Skeletal muscle tissue (tissue), 4 donors: ENCODE measurements around the gene DNTT. TPM values are rescaled to one million over a fixed set of nuclear protein-coding genes. Genes with fewer than 3 reads are reported as not detected.

Experiments
- H3K27ac ChIP-seq: one replicate; pipeline ENCODE4 v1.7.0; 2013; ENCODE audit warnings: mild to moderate bottlenecking, low read depth, low read length, inconsistent platforms
- H3K27me3 ChIP-seq, 3 donors: one replicate each; pipeline ENCODE4 v1.7.0; 2013; ENCODE audit warnings: low read length in 3 of 3; ENCODE audit not compliant: control insufficient read depth in 3 of 3, insufficient read depth in 3 of 3
- H3K36me3 ChIP-seq, 3 donors: one replicate each; pipeline ENCODE4 v1.7.0; 2013; ENCODE audit warnings: low read length in 3 of 3; ENCODE audit not compliant: control insufficient read depth in 3 of 3, insufficient read depth in 3 of 3
- H3K4me1 ChIP-seq, 3 donors: one replicate each; pipeline ENCODE4 v1.7.0; 2013; ENCODE audit warnings: low read length in 3 of 3, mild to moderate bottlenecking in 3 of 3; ENCODE audit not compliant: control insufficient read depth in 3 of 3, insufficient read depth in 3 of 3
- H3K4me3 ChIP-seq, 3 donors: one replicate each; pipeline ENCODE4 v1.7.0; 2013; ENCODE audit warnings: low read length in 3 of 3
- H3K9ac ChIP-seq, 3 donors: one replicate each; pipeline ENCODE4 v1.7.0; 2013; ENCODE audit warnings: low read length in 3 of 3, mild to moderate bottlenecking in 3 of 3, moderate library complexity in 2 of 3, low read depth in 1 of 3
- H3K9me3 ChIP-seq, 3 donors: one replicate each; pipeline ENCODE4 v1.7.0; 2013; ENCODE audit warnings: low read length in 3 of 3; ENCODE audit not compliant: control insufficient read depth in 3 of 3
- total RNA-seq: library from RNA; depleted of rRNA; stranded (reverse); fragments of >200 nt; gene quantifications from one replicate; pipeline ENCODE4 v1.2.3, GENCODE V29; 2014
- donor health status: Osteomylitis.

DNTT gene
- total RNA-seq, 1 donor from 2014 or later = not detected

GRCh38 chr10:96339956-96340904 is 36.0 kb downstream of the DNTT start:
- Histone ChIP-seq H3K4me1 (no peaks in the 10 kb centered on the region), H3K27ac (no peak overlapping the region), H3K4me3 (no peak overlapping the region), H3K9me3 (no peaks in the 10 kb centered on the region), H3K36me3 (no peaks in the 10 kb centered on the region), H3K27me3 (peaks cover 0 to under 1% (median 0%) of the 10 kb centered on the region in 3 donors), H3K9ac (no peak overlapping the region)

GRCh38 chr10:96341219-96342182 is 37.3 kb downstream of the DNTT start:
- H3K9me3 ChIP-seq = peaks cover 0 to 10% (median 2%) of the 10 kb centered on the region in 3 donors
- H3K4me1 ChIP-seq = no peaks in the 10 kb centered on the region
- H3K36me3 ChIP-seq = no peaks in the 10 kb centered on the region

DNA sequence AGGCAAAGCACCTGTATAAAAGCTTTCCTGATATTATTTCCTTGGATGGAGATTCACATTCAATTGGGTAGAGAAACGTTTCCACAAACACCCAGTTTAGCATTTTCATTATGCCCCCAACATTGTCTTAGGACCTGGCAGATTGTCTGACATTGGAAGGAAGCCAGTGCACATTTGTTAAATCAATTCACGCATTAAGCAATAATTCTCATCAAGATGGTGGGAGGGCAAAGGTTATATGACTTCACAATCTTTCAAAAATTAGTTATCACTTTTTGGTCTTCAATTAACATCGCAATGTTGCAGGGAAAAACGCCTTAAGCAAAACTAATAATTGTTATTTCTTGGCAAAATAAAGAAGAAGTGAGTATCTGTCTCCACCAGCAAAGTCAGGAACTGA is 38.2 kb downstream of the DNTT start:
- Histone ChIP-seq H3K27me3 (no peaks in the 10 kb centered on the region), H3K9me3 (peaks cover 0 to 10% (median 2%) of the 10 kb centered on the region in 3 donors), H3K4me1 (no peaks in the 10 kb centered on the region), H3K4me3 (no peak overlapping the region), H3K27ac (no peak overlapping the region), H3K9ac (no peak overlapping the region), H3K36me3 (no peaks in the 10 kb centered on the region)

More at GRCh38 chr10:96341219-96342182, 37.3 kb downstream of the DNTT start:
- Histone ChIP-seq H3K27ac (no peak overlapping the region), H3K9ac (no peak overlapping the region), H3K4me3 (no peak overlapping the region), H3K27me3 (no peaks in the 10 kb centered on the region)

DNA sequence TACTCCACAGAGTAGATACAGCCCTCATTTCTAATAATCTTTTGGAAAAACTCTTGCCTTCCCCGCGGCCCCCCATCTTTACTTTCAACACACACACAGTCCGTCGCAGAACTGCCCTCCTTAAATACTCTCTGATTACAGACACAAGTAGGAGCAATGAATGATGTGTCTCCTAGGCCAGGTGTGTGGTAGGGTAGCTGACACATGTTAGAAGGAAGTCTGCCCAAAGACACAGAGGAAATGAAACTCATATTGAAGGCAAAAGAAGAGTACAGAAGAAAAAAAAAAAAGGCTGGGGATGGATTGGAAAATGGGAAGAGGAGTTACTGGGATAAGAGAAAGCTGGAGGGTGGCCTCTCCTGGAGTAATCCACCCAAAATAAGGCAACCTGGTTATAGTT is 39.9 kb downstream of the DNTT start:
- H3K4me1 ChIP-seq = no peaks in the 10 kb centered on the region
- no peaks in the 10 kb centered on the region for H3K36me3 ChIP-seq
- no peak overlapping the region for H3K9ac ChIP-seq
- no peak overlapping the region for H3K4me3 ChIP-seq
- H3K27me3 ChIP-seq = no peaks in the 10 kb centered on the region
- H3K27ac ChIP-seq = no peak overlapping the region
- peaks cover 0 to 10% (median 2%) of the 10 kb centered on the region in 3 donors for H3K9me3 ChIP-seq

GRCh38 chr10:96345222-96345621 is 41.0 kb downstream of the DNTT start:
- Histone ChIP-seq H3K4me1 (no peaks in the 10 kb centered on the region), H3K36me3 (no peaks in the 10 kb centered on the region), H3K9me3 (peaks cover 0 to 10% (median 2%) of the 10 kb centered on the region in 3 donors), H3K27me3 (no peaks in the 10 kb centered on the region), H3K27ac (no peak overlapping the region), H3K9ac (no peak overlapping the region), H3K4me3 (no peak overlapping the region)

DNA sequence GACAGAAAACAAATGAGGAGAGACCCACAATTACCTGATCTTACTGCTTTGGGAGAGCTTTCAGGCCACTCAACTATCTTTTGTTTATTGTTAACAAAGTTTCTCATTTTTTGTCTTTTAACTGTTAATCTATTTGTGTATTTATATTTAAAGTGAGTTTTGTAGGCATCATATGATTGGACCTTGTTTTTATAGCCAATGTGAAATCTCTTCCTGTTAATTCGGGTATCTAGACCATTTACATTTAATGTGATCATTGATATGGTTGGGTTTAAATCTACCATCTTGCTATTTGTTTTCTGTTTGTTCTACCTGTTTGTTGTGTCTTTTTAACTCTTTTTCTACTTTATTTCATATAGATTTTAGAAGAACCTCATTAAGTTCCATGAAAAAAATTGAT is 42.1 kb downstream of the DNTT start:
- Histone ChIP-seq H3K9me3 (peaks cover 0 to 10% (median 2%) of the 10 kb centered on the region in 3 donors), H3K9ac (no peak overlapping the region), H3K27me3 (no peaks in the 10 kb centered on the region), H3K4me3 (no peak overlapping the region), H3K27ac (no peak overlapping the region), H3K36me3 (no peaks in the 10 kb centered on the region), H3K4me1 (no peaks in the 10 kb centered on the region)

DNA sequence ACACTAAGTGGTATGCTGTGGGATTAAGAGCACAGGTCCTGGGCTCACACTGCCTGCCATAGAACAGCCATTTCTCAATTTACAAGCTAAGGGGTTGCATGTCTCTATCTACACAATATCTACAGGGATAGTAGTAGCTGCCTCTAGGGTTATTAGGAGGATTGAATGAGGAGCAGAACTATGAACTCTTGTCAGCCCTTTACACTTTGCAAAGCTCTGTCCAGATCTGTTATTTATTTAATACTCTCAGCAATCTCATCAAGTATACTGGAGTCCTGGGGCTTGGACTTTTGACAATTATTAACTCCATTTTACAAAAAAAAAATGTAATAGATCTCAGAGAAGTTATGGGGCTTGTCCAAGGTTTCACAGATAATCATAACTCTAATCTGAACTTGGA is 47.8 kb downstream of the DNTT start:
- no peaks in the 10 kb centered on the region for H3K9me3 ChIP-seq

DNA sequence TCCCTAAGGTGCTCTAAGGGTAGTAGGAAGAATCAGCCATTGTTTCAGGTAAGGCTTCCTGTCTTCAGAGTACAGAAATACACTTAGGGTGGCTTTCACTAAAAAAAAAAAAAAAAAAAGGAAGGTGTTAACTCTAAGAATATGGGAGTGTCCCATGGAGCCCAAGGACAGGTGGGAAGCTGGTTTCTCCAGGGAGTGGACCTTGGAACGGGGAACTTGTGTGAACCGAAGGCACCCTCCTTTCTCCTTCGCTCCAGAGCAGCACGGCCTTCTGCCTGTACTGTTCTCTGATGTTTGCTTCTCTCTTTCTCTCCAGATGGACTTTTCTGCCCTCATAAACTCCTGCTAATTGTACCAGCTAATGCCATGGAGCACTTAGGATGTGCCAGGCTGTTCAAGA is 48.3 kb downstream of the DNTT start:
- no peaks in the 10 kb centered on the region for H3K4me1 ChIP-seq
- peaks cover 0 to 8% (median 5%) of the 10 kb centered on the region in 3 donors for H3K27me3 ChIP-seq
- H3K27ac ChIP-seq = no peak overlapping the region
- H3K4me3 ChIP-seq = no peak overlapping the region
- no peak overlapping the region for H3K9ac ChIP-seq
- no peaks in the 10 kb centered on the region for H3K36me3 ChIP-seq
- H3K9me3 ChIP-seq = no peaks in the 10 kb centered on the region

More for the DNA sequence above, 47.8 kb downstream of the DNTT start:
- peaks cover 0 to 8% (median 4%) of the 10 kb centered on the region in 3 donors for H3K27me3 ChIP-seq
- no peak overlapping the region for H3K27ac ChIP-seq
- no peaks in the 10 kb centered on the region for H3K36me3 ChIP-seq
- no peak overlapping the region for H3K4me3 ChIP-seq
- no peak overlapping the region for H3K9ac ChIP-seq
- H3K4me1 ChIP-seq = no peaks in the 10 kb centered on the region

GRCh38 chr10:96357038-96357620 is 52.9 kb downstream of the DNTT start:
- no peaks in the 10 kb centered on the region for H3K36me3 ChIP-seq
- H3K9ac ChIP-seq = no peak overlapping the region
- H3K27me3 ChIP-seq = peaks cover 0 to 11% (median 5%) of the 10 kb centered on the region in 3 donors
- no peak overlapping the region for H3K4me3 ChIP-seq
- H3K27ac ChIP-seq = no peak overlapping the region
- no peaks in the 10 kb centered on the region for H3K9me3 ChIP-seq
- H3K4me1 ChIP-seq = no peaks in the 10 kb centered on the region
